Skeletal muscle satellite cell (primary cell): ENCODE measurements around the gene CHD9.
A peak's percentile ranks its signal among the peaks of the same experiment; 100 is the strongest.

ENCODE experiments used
- H3K27me3 ChIP-seq: 2 replicates; pipeline ENCODE4 v1.7.0; 2013; ENCODE audit warnings: low read length; ENCODE audit not compliant: control insufficient read depth, insufficient read depth
- H3K36me3 ChIP-seq: 2 replicates; pipeline ENCODE4 v1.7.0; 2013; ENCODE audit warnings: mild to moderate bottlenecking, control low read depth, low read length; ENCODE audit not compliant: insufficient read depth
- H3K4me1 ChIP-seq: 2 replicates; pipeline ENCODE4 v1.7.0; 2013; ENCODE audit warnings: low read length; ENCODE audit not compliant: control insufficient read depth, insufficient read depth
- H3K4me2 ChIP-seq: 2 replicates; pipeline ENCODE4 v1.7.0; 2013; ENCODE audit warnings: mild to moderate bottlenecking, low read length
- H3K4me3 ChIP-seq: 2 replicates; pipeline ENCODE4 v1.7.0; 2013; ENCODE audit warnings: low read length
- H3K9ac ChIP-seq: 2 replicates; pipeline ENCODE4 v1.7.0; 2013; ENCODE audit warnings: mild to moderate bottlenecking, low read depth, low read length, moderate library complexity
- H3K9me3 ChIP-seq: replicated peaks from 2 replicates; pipeline ENCODE4 v1.7.0; 2013; ENCODE audit warnings: mild to moderate bottlenecking, control low read depth, low read length

Gene CHD9

DNA sequence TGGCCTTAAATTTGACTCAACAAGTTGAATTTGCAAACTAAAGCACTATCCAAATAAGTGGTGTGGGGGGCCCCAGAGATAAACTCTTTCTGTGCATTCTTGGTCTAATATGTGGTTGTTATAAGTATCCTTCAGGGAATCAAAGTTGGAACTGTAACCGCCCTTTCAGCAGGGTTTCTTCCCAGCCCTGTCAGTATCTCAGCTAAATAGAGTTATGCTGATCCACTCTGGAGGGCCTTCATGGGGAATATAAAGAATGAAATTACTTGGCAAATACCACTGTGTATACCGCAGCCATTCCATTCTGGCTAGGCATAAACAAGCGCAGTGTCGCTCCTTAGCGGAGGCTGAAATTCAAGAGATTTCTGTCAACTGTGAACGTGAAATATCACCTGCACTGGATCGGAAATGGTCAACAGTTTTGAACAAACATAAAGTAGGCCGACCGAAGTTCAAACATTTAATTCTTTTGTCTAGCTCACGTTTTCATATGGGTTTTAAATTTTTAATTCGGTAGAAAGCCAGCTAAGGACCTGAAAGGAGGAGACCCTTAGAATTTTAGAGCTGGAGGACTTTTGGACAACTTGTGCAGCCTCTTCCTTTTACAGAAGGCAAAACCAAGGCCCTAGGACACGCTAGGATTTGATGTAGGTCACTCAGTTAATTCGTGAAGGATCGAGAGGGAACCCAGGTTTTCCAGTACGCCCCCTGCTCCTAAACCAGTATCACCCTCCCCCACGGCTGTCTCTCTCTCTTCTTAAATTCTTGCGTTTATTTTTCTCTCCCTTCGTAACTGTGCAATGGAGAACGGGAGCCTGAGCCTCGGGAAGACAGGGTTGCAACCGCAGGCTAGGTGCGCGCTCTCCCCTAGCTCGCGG, 74.7 kb downstream of the CHD9 start:
- Histone ChIP-seq H3K36me3 (no peaks in the 10 kb centered on the region), H3K9ac (peak overlapping the region; percentile 83), H3K4me2 (peak overlapping the region; percentile 89), H3K4me3 (peak overlapping the region; percentile 89), H3K9me3 (no peaks in the 10 kb centered on the region), H3K27me3 (no peaks in the 10 kb centered on the region), H3K4me1 (peaks cover 10% of the 10 kb centered on the region)

DNA sequence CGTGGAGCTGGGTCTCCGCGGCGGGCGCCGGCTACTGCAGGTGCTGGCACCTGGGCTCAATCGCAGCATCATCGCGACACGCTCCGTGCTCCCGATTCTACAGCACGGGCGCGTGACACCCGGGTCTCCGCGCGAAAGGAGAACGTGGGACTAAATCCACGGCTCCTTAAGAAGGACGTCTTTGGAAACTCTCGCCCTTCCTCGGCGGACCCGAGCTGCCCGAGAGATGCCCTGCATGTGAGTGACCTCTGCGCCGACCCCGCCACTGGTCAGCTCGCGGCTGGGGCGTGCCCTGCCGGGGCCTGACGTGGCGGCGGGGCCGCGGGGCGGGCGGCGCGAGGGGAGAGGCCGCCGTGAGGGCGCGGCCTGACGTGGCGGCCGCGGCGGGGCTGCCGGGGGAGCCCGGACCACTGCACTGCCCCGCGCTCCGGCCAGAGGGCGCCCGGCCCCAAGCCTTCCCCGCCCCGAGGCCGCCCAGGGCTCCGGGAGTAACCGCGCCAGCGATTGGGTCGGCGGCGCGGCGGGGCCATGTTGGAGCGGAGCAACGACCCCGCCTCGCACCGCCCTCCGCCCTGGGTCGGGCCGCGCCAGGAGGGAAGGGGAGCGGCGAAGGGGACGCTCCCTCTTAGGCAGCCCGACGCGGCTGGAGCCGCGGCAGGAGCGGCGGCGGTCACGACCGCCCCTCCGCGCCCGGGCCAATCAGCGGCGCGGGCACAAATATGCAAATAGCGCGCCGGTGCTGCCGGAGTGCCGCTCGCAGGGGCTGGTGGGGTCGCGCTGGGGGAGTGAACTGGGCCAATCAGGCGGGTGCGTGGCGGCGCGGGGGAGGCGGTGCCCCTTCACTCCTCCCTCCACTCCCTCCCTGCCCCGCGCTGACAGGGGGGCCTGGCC, 75.6 kb downstream of the CHD9 start:
- peaks cover 10% of the 10 kb centered on the region for H3K4me1 ChIP-seq
- no peaks in the 10 kb centered on the region for H3K36me3 ChIP-seq
- peak overlapping the region; percentile 89 for H3K4me2 ChIP-seq
- H3K4me3 ChIP-seq, result peak overlapping the region; percentile 89
- H3K9me3 ChIP-seq, result no peaks in the 10 kb centered on the region
- H3K27me3 ChIP-seq, result no peaks in the 10 kb centered on the region
- peak overlapping the region; percentile 83 for H3K9ac ChIP-seq

DNA sequence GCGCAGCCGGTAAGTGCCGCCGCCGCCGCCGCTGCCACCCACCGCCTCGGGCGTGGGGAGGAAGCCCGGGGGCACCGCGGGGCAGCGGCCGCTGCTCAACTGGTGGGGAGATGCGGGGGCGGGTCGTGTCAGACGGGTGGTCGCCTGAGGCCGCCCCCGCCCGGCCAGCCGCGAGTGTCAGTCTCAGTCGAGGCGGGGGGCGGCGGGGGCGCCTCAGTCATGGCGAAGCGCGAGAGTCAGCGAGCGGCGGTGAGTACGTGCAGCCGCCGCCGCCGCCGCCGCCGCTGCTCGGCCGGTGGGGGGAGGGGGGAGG, 76.2 kb downstream of the CHD9 start:
- no peaks in the 10 kb centered on the region for H3K27me3 ChIP-seq
- peaks cover 10% of the 10 kb centered on the region for H3K4me1 ChIP-seq
- H3K9me3 ChIP-seq, result no peaks in the 10 kb centered on the region
- H3K9ac ChIP-seq, result peak overlapping the region; percentile 83
- H3K4me2 ChIP-seq, result peak overlapping the region; percentile 89
- H3K4me3 ChIP-seq, result peak overlapping the region; percentile 89
- H3K36me3 ChIP-seq, result no peaks in the 10 kb centered on the region

DNA sequence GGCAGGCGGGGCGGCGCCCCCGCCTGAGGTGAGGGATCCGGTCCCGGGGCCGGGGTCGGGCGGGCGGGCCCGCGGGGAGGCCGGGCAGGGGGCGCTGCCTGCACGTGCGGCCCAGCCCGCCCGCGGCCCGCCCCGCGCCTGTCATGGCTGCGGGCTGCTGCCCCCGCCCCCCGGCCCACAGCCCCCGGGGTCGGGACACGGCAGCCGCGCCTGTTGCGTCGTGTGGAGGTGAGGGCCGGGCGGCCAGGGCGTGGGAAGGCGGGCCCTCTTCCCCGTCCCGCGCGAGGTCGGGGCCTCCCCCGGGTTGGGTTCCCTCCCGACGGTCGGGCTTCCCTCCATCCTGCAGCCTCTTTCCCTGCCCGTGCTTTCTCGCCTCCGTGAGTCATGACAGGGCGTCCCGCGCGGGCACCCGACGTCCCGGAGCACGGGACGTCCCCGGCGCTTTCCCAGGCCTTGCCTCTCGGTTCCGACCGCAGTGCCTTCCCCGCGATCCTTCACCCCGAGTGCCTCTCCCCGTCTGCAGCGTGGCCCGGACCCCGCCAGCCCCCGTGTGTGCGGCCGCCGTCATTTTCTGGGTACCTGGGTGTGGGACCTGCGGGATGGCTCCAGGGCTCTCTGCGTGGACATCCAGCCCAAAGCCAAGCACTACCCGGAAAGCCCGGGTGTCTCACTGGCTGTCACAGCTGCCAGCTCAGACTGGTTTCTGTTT, 76.7 kb downstream of the CHD9 start:
- Histone ChIP-seq H3K4me2 (peak overlapping the region; percentile 96), H3K27me3 (no peaks in the 10 kb centered on the region), H3K9ac (peak overlapping the region; percentile 95), H3K4me1 (peaks cover 10% of the 10 kb centered on the region), H3K9me3 (no peaks in the 10 kb centered on the region), H3K36me3 (no peaks in the 10 kb centered on the region), H3K4me3 (peak overlapping the region; percentile 89)

DNA sequence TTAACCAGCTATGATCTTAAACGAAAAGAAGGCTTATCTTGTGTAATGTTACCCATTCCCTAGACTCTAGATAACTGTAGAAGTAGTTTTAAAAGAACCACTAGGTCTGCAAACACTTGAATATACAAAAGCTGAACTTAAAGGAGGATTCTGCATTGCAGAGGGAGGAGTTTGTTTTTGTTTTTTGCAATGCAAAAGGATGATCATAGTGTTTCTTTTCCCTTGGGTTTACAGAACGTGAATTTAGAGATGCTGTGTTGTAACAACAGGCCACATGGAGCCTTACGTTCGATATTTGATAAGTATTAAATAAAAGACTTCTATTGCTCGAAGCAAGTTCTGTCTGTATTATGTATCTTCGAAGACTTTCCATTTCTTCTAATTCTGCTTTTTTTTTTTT, 77.6 kb downstream of the CHD9 start:
- no peaks in the 10 kb centered on the region for H3K9me3 ChIP-seq
- H3K4me1 ChIP-seq, result peaks cover 10% of the 10 kb centered on the region
- H3K27me3 ChIP-seq, result no peaks in the 10 kb centered on the region
- H3K4me3 ChIP-seq, result peak overlapping the region; percentile 89
- no peaks in the 10 kb centered on the region for H3K36me3 ChIP-seq
- H3K9ac ChIP-seq, result peak overlapping the region; percentile 95
- H3K4me2 ChIP-seq, result peak overlapping the region; percentile 96

DNA sequence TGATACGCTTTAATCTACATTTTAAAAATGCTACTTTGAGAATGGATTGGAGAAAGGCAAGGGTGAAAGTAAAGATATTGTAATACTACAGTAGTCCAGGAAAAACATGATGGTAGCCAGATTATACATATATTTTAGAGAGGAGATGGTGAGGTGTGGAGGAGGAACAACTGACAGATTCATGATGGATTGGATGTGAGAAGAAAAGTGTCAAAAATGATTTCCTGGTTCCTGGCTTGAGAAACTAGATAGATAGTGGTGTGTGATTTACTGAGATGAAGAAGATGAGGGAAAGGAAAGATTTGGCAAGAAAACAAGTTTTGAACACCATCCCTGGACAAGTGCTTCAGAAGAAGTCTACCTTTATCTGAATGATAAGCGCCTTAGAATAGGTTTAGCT, 80.5 kb downstream of the CHD9 start:
- Histone ChIP-seq H3K9me3 (no peaks in the 10 kb centered on the region), H3K4me3 (no peak overlapping the region), H3K4me2 (no peak overlapping the region), H3K27me3 (no peaks in the 10 kb centered on the region), H3K36me3 (no peaks in the 10 kb centered on the region), H3K9ac (no peak overlapping the region), H3K4me1 (no peaks in the 10 kb centered on the region)

DNA sequence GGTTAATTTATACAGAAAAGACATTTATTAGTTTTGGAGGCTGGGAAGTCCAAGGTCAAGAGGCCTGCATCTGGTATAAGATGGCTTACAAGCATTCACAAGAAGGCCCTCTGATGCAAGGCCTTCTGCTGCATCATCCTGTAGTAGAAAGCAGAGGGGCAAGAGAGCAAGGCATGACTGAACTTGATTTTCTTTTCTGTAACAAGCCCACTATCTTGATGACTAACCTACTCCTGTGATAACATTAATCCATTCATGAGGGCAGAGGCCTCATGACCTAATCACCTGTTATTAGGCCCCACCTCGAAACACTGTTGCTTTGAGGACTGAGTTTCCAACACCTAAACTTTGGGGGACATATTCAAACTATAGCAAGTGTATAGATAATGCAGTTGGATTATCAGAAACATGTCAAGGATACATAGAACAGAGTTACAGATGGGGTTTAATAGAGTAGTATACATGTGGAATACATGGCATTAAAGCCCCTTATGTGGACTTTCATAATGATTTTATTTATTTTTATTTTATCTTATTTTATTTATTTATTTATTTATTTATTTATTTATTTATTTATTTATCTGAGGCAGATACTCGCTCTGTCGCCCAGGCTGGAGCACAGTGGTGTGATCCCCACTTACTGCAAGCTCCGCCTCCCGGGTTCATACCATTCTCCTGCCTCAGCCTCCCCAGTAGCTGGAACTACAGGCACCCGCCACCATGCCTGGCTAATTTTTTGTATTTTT, 88.2 kb downstream of the CHD9 start:
- H3K36me3 ChIP-seq, result no peaks in the 10 kb centered on the region
- no peaks in the 10 kb centered on the region for H3K27me3 ChIP-seq
- no peak overlapping the region for H3K9ac ChIP-seq
- H3K4me1 ChIP-seq, result peaks cover 2% of the 10 kb centered on the region
- no peak overlapping the region for H3K4me2 ChIP-seq
- H3K9me3 ChIP-seq, result no peaks in the 10 kb centered on the region
- H3K4me3 ChIP-seq, result no peak overlapping the region

DNA sequence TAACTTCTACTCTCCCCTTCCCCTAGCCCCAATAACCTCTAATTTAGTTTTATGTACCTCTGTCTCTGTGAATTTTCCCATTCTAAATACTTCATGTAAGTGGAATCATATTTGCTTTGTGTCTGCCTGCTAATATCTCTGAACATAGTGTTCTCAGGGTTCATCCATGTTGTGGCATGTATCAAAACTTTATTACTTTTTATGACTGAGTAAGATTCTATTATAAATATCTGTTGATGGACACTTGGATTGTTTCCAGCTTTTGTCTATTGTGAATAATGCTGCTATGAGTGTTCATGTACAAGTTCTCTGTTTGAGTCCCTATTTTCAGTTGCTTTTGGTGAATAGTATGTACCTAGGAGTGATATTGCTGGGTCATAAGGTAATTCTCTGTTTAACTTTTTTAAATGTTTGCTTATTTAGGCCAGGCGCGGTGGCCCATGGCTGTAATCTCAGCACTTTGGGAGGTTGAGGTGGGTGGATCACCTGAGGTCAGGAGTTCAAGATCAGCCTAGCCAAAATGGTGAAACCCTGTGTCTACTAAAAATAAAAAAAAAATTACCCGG, 92.8 kb downstream of the CHD9 start:
- H3K9me3 ChIP-seq, result no peaks in the 10 kb centered on the region
- H3K4me3 ChIP-seq, result no peak overlapping the region
- H3K36me3 ChIP-seq, result peaks cover 5% of the 10 kb centered on the region
- no peaks in the 10 kb centered on the region for H3K27me3 ChIP-seq
- H3K9ac ChIP-seq, result no peak overlapping the region
- peaks cover 5% of the 10 kb centered on the region for H3K4me1 ChIP-seq
- H3K4me2 ChIP-seq, result no peak overlapping the region

DNA sequence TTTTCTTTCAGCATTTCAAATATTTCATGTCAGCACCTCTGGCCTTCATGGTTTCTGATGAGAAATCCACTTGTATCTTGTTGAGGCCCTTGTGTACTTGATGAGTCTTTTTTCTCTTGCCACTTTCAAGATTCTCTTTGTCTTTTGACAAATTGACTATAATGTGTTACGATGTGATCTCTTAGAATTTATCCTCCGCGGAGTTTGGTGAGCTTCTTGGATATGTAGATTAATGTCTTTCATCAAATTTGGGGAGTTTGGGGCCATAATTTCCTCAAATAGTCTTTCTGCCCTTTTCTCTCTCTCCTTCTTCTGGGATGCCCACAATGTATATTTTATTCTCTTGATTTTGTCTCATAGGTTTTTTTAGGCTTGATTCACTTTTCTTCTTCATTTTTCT, 96.0 kb downstream of the CHD9 start:
- Histone ChIP-seq H3K9ac (no peak overlapping the region), H3K36me3 (peaks cover 5% of the 10 kb centered on the region), H3K4me3 (no peak overlapping the region), H3K4me2 (no peak overlapping the region), H3K9me3 (no peaks in the 10 kb centered on the region), H3K27me3 (no peaks in the 10 kb centered on the region), H3K4me1 (peaks cover 5% of the 10 kb centered on the region)

DNA sequence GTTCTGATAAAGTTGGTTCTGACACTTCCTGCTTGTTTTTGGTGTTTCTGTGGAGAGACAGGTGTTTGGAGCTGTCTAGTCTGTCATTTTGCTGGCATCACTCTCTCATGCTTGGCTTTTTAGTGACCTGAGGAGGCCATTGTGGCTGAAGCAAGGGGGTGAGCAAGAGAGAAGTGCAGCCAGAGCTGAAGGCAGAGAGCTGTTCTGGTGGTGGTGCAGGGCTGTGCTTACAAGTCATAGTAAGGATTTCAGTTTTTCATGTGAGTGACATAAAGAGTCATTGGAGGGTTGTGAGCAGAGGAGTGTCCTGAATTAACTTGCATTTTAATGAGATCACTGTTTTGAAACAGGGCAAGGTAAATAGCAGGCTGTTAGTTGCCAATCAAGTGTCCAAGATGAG, 97.5 kb downstream of the CHD9 start:
- H3K27me3 ChIP-seq, result no peaks in the 10 kb centered on the region
- H3K4me2 ChIP-seq, result no peak overlapping the region
- H3K4me1 ChIP-seq, result peaks cover 16% of the 10 kb centered on the region
- no peaks in the 10 kb centered on the region for H3K9me3 ChIP-seq
- H3K9ac ChIP-seq, result no peak overlapping the region
- H3K36me3 ChIP-seq, result peaks cover 12% of the 10 kb centered on the region
- no peak overlapping the region for H3K4me3 ChIP-seq
